Mammary epithelial cell (primary cell): ENCODE results near the gene DACH1.

Source experiments
- CTCF ChIP-seq, 2 donors: IDR thresholded peaks in 1 of 2; conservative IDR thresholded peaks in 1 of 2; 2 replicates each; pipeline ENCODE4 v1.5.1; 2011 to 2012; ENCODE audit warnings: inconsistent platforms in 2 of 2, low read length in 2 of 2, mild to moderate bottlenecking in 2 of 2, control low read depth in 1 of 2, low read depth in 1 of 2; ENCODE audit not compliant: insufficient read depth in 1 of 2; ENCODE audit errors: extremely low read depth in 1 of 2
- EZH2 ChIP-seq: IDR thresholded peaks from 2 replicates; pipeline ENCODE4 v1.6.1; 2012; ENCODE audit warnings: low read length, inconsistent platforms, borderline replicate concordance

DNA sequence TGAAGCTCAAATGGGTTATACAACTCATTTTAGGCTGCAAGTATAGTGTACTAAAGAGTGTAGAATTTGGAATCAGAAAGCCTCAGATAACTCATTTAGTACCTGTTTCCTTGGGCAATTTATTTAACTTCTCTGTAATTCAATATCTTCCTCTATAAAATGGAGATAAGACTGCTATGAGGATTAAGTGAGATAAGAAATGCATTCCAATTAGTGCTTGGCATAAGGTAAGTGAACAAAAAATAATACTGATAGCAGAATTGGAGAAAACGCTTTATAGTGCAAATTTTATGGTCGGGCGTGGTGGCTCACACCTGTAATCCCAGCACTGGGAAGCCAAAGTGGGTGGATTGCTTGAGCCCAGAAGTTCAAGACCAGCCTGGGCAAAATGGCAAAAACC, 25.0 kb downstream of the DACH1 start:
- TF ChIP-seq CTCF (conservative IDR thresholded peaks at IDR 0.05 in 1 of 2, IDR thresholded peaks at IDR 0.05 in 1 of 2; ENCODE audit: extremely low read depth in 1 of 2, insufficient read depth in 1 of 2, low read depth in 1 of 2, low read length in 2 of 2): no peak
- no peak for TF ChIP-seq EZH2
